ENCODE data around the gene C12orf56.

Gene C12orf56, protein sequence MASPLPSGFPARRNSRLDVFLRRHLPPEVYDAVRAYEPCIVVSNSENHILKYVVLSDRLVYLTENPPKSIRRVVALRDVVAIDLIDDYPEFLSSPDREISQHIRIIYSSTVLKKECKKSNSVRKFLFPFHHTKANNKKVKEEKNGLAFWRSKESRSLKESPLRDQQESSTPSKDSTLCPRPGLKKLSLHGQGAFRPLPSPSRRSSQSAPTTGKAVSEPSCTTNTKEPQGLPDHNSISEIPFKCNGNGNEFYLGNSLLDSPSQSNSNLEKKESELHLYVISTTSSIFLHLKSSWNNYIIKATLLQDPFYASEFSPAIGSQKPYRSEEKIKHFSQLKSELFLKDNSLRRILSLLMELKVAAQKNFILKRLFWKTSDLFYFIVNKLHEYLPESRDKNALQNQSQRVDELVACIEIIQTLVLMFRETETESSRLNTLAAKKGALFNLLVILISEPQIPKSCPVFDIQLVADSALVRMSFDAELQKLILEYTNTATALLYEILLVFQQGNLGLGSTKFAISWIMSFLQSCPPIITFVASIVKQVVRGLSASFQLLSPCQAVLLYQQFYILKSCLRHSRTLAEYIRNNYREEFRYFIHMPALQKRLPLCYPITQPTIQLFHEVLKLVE

DNA sequence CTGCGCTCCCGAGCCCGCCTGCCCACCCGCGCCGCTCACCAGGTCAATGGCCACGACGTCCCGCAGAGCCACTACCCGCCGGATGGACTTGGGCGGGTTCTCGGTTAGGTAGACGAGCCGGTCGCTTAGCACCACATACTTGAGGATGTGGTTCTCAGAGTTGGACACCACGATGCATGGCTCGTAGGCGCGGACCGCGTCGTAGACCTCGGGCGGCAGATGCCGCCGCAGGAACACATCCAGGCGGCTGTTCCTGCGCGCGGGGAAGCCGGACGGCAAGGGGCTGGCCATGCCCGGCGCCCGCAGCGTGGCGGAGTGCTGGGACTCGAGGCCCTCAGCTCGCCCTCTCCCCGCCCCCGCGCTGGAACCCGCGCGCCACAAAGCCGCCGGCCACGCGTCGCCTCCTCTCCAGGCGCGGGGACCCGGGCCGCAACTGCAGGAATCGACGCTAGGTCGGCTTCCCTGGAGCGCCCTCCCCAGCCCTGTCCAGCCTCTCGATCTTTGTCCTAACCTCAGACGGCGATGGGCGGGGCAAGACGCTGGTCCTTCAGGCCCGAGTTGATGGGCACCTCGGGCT, at the start of gene C12orf56:
TSS of gene C12orf56 (minus strand) at position 484 of the 577 bp plus-strand sequence. CDS start at position 291, 193 bp downstream.
- peak; percentile 39 for DNase-seq

- no peak for DNase-seq
Observed at GRCh38 chr12:64440100-64440499, 49.5 kb upstream of the C12orf56 start.

DNA sequence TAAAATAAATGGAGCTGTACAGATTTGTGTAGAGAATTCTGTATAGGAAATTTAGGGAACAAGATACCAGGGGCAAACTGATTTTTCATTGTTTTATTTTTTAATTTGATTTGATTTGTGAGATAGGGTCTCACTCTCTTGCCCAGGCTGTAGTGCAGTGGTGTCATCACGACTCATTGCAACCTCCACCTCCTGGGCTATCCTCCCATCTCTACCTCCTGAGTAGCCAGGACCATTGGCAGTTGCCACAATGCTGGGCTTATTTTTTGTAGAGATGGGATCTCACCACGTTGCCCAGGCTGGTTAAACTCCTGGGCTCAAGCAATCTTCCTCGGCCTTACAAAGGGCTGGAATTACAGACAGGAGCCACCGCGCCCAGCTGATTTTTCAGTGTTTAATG, 43.4 kb upstream of the C12orf56 start:
- DNase-seq: no peak

DNA sequence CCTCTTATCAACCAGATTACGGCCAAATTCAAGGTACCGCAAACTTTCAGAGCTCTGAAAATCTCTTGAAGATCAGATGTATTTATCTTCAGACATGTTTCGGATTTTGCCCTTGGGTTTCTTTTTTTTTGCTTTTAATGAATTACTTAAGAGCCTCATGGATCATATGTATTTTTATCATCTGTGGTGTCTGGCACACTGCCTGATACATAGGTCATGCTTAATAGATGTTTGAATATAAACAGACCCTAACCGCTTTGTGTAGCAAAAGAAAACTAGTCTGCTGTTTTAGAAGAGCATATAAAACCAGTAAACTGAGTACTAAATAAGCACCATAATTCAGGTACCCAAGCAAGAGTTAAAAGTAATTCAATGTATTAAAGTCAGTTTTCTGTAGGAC, 41.2 kb upstream of the C12orf56 start:
- no peak for DNase-seq

DNA sequence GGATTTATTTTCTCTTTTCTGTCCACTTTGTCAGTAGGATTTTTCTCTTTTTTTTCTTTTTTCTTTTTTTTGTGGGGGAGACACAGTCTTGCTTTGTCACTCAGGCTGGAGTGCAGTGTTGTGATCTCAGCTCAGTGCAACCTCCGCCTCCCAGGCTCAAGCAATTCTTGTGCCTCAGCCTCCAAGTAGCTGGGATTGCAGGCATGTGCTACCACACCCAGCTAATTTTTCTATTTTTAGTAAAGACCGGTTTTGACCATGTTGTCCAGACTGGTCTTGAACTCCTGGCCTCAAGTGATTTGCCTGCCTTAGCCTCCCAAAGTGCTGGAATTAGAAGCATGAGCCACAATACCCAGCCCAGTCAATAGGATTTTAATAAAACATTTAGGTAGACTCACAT, 40.3 kb upstream of the C12orf56 start:
- DNase-seq: no peak

- DNase-seq: no peak
Observed at GRCh38 chr12:64428956-64429355, 38.4 kb upstream of the C12orf56 start.

- no peak for DNase-seq
Observed at GRCh38 chr12:64427988-64428387, 37.4 kb upstream of the C12orf56 start.

DNA sequence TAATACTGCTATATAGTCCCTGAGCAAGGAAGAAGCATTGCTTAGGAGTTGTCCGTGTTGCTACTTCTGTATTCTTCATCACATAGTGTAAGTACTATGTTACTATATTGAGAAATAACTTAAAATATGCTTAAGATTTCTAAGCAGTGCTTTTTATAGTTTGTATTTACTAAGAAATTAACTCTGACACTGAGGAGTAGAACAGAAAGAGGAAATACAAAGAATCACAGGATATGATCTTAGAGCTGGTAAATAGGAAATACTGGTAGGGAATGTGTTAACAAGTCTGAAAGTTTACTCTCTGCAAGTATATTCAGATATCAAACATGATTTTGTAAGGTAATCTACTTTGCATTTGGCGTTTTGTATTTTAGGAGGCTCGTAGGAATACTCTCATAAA, 29.1 kb upstream of the C12orf56 start:
- no peak for DNase-seq

DNA sequence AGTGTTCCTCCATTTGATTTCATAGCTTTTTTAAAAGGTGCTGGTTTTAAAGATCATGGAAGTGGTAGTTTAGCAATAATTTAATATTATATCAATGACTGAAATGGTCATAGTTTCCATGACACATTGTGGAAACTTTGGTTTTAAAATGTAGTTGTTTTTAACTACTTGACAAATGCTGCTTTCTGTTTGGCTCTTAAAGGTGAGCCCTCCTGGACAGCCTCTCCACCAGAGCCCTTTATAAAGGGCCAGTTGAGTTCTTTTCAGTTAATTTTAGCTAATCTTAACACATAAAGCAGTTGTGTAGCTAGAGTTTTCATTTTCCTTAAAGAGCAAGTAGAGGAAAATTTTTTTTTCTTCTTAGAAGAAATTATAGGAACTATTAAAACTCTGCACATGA, 27.7 kb upstream of the C12orf56 start:
- DNase-seq: no peak

DNA sequence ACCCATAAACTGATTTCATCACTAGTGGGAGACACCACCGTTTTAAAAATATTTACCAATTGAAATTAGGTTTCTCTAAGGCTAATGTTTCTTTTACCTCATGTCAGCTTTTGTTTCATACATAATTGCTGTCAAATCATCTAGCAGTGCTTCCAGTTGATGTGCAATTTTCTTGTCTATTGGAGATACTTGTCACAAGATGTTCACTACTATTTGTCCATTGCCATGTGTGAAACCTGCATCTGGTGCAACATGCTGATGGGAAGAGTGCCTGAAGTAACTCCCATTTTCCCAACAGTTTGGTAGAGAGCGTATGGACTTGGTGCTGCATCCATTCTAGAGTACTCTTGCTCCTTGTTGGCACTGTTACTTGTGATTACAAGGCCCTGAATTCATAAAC, 23.3 kb upstream of the C12orf56 start:
- no peak for DNase-seq

GRCh38 chr12:64412459-64412858, 21.9 kb upstream of the C12orf56 start:
- no peak for DNase-seq

DNA sequence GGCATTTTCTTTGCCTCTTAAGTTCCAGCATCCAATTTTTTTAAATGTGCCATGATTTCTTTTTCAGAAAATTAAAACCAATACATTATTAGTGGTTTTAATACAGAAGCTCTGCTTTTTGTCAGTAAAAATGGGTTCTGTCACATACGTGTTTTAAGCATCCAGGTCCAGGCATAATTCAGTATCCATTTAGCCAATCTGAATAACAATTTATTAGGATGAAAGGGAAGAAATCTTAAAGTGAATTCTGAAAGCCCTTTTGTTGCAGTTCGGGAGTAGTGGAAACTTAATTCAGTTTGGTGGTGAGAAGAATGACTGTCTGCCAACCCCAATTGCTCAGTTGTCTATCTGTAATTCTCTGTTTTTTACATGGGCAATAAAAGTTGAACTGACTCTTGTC, 20.9 kb upstream of the C12orf56 start:
- DNase-seq: no peak

- DNase-seq: no peak
Observed at GRCh38 chr12:64407342-64408223, 17.0 kb upstream of the C12orf56 start.

DNA sequence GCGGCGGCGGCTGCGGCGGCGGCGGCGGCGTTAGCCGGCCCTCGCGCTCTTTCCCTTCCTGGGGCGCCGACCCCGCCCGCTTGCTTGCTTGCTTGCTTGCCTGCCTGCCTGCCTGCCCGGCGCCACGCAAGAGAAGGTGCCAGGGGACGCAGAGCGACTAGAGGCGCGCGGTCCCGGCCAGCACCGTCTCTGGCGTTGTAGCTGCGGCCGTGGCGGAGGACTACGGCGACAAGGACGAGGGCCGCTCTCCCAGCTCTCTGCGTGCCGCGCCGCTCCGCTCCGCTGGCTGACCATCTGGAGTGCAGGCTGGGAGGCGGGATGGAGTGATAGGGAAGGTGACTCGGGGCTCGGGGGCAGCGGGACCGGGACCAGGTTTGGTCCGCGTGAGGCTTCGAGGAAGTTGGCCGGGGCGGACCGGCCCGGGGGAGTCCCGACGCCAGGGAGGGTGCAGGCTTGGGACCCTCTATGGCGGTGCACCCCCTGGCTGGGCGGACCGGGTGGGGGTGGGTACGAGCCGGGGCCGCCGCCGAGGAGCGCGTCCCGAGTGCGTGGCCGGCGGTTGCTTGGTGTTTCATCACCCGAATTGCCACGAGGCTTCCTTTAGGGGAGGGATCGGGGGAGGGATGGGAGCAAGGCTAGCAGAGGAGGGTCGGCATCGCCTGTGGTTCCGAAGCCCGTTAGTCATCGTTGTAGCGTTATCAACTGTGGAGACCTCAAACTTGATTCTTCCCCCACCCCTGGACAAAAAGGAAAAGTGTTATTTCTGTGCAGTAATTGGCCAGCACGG, 14.1 kb upstream of the C12orf56 start:
- peak; percentile 70 for DNase-seq

GRCh38 chr12:64403707-64404469, 13.3 kb upstream of the C12orf56 start, which contains the start of gene XPOT:
XPOT (plus strand) TSS chr12:64404392; CDS start chr12:64410036, 5,644 bp downstream.
- peak; percentile 88 for DNase-seq

DNA sequence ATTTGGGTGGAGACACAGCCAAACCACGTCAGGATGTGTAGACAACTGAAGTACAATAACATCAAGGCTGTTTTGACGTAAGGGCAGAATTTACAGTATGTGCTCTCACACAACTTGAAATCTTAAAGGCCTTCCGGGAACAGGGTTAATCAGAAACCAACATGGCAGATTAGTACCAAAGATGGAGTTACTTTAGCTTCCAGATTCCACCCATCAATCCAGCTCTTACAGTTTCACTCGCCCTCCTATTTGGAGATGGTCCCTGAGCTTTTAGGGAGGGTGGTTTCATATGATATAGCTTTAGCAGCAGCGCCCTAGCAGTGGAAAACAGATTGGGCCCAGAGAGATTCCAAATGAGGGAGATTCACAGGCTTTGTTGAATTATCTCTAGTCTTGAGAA, 11.6 kb upstream of the C12orf56 start:
- no peak for DNase-seq

DNA sequence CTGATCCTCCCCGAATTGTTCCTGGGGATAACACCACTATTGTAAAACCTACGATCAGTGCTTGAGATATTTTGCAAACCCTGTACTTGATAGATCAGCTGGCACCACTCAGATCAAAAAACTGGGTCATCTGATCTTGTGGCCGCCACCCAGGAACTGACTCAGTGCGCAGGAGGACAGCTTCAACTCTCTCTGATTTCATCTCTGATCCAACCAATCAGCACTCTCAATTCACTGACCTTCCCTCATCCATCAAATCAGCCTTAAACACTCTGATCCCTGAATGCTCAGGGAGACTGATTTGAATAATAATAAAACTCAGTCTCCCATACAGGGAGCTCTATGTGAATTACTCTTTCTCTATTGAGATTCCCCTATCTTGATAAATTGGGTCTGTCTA, 9.5 kb upstream of the C12orf56 start:
- no peak for DNase-seq

DNA sequence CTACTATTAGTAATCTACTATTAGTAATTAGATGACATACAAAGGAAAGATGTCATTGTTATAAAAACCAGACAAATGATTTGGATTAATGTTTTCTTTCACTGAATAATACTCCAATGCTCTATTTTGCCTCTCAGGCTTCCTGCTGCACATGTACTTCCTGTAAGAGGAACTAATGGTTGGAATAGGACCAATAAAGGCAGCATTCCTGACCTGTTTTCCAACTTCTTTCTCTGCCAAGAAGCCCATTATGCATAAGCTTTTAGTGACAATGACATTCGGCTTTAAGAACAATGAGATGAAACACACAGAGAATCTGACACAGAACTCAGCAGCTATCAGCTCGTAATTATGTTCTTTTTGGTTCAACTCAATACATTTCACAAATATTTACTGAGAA, 5.2 kb upstream of the C12orf56 start:
- DNase-seq: no peak

DNA sequence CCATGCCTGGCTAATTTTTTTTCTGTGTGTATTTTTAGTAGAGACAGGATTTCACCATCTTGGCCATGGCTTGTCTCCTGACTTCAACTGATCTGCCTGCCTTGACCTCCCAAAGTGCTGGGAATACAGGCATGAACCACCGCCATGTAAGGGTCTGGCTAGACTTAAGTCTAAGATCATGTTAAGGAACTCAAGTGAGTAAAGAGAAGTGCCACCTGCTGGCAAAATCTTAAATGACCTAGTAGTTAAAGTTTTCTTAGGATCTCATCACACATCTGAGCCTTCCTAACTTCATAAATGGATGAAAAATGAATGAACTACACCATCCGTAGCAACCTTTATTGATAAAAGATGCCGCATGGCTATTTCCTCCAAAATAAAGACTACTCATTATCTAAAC, 1.7 kb upstream of the C12orf56 start:
- DNase-seq: no peak

DNA sequence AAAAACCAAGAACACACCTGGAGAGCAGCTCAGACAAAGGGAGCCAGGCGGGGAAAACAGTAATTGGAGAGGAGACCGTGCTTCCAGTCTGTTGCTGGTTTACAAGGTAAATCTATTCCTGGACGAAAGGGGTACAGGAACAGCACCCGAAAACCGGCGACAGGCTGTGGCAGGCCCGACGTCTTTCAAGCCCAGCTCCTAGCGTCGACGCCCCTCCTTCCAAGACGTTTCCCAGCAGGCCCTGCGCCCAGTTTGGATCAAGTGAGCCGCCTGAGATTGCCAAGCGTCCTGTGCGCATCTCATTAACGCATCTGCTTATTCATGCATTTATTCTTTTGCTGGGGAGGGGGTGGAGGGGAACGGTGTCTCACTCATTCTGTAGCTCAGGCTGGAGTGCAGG, 1.4 kb downstream of the C12orf56 start:
- no peak for DNase-seq

GRCh38 chr12:64387197-64387816, 3.3 kb downstream of the C12orf56 start:
- no peak for DNase-seq

Measured in activated CD4-positive, CD25-positive, alpha-beta regulatory T cell treated with anti-CD3 and anti-CD28 coated beads, Interleukin-2, amount 50 U/mL, for 72 hours (primary cell).